ENCODE measurements around the gene AGPAT3. TPM values are rescaled to one million over a fixed set of nuclear protein-coding genes. Genes with fewer than 3 reads are reported as not detected.

Gene AGPAT3
- total RNA-seq, 2 experiments from 2014 or later, result 101 to 102 TPM

DNA sequence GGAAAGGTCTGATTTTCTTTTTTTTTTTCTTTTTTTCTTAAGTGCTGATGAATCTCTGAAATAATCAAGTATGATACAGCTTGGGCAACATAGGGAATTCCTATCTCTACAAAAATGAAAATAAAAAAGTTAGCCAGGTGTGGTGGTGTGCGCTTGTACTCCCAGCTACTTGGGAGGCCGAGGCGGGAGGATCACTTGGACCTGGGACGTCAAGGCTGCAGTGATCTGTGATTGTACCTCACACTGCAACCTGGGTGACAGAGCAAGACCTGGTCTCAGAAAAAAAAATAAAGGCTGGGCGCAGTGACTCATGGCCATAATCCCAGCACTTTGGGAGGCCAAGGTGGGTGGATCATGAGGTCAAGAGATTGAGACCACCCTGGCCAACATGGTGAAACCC lies 153.1 kb downstream of the AGPAT3 start:
- peaks cover 27% of the 10 kb centered on the region for H3K36me3 Mint-ChIP-seq (ENCODE audit: low read depth)
- DNase-seq, result no peak
- ChIA-PET CTCF (no interaction called here), POLR2A (no interaction called here)
- no peak overlapping the region for H3K27ac Mint-ChIP-seq
- H3K4me1 Mint-ChIP-seq, result peaks cover 81% of the 10 kb centered on the region
- no peak overlapping the region for H3K4me3 Mint-ChIP-seq
- no peaks in the 10 kb centered on the region for H3K27me3 Mint-ChIP-seq
- no peaks in the 10 kb centered on the region for H3K9me3 Mint-ChIP-seq

GRCh38 chr21:44018813-44019567 lies 154.0 kb downstream of the AGPAT3 start:
- Mint-ChIP-seq H3K27me3 (no peaks in the 10 kb centered on the region), H3K4me1 (peaks cover 81% of the 10 kb centered on the region), H3K4me3 (no peak overlapping the region), H3K27ac (peak overlapping the region; percentile 44), H3K9me3 (no peaks in the 10 kb centered on the region), H3K36me3 (ENCODE audit: low read depth) (peaks cover 27% of the 10 kb centered on the region)
- DNase-seq, result no peak
- CTCF ChIA-PET, result no interaction called here
- POLR2A ChIA-PET, result interaction anchor here (0.7 to 1.2 kb wide), 4 partner anchors 9 to 65 kb away, joined by 3 to 4 read pairs (median 3); no protein-coding TSS in a partner anchor

DNA sequence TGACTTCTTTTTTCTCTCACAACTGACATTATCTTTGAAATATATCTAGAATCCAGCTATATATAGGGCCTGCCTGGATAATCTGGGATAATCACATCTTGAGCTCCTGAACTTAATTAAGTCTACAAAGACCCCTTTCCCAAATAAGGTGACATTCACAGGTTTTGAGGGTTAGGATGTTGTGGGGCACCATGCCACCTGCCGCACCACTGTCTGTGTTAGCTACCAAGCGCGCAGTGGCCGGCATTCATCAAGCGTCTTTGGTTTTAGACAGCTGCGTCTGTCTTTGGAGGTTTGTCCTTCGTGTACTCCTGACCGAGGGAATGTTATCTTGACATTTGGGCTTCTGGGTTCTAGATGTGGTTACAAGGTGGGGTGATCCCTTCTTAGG lies 154.5 kb downstream of the AGPAT3 start:
- Mint-ChIP-seq H3K27ac (peak overlapping the region; percentile 44), H3K4me3 (no peak overlapping the region), H3K36me3 (ENCODE audit: low read depth) (peaks cover 23% of the 10 kb centered on the region), H3K4me1 (peaks cover 80% of the 10 kb centered on the region), H3K9me3 (no peaks in the 10 kb centered on the region), H3K27me3 (no peaks in the 10 kb centered on the region)
- ChIA-PET CTCF (no interaction called here), POLR2A (interaction anchor here (0.7 to 1.2 kb wide), 4 partner anchors 9 to 64 kb away, joined by 3 to 4 read pairs (median 3); no protein-coding TSS in a partner anchor)
- DNase-seq, result no peak

GRCh38 chr21:44020551-44020950 lies 155.5 kb downstream of the AGPAT3 start:
- Mint-ChIP-seq H3K36me3 (ENCODE audit: low read depth) (peaks cover 20% of the 10 kb centered on the region), H3K4me3 (no peak overlapping the region), H3K4me1 (peaks cover 81% of the 10 kb centered on the region), H3K9me3 (no peaks in the 10 kb centered on the region), H3K27ac (no peak overlapping the region), H3K27me3 (no peaks in the 10 kb centered on the region)
- CTCF ChIA-PET, result no interaction called here
- POLR2A ChIA-PET, result interaction anchor here (1.0 to 1.6 kb wide), 3 partner anchors 10 to 63 kb away, joined by 3 to 5 read pairs (median 3); no protein-coding TSS in a partner anchor
- DNase-seq, result no peak

DNA sequence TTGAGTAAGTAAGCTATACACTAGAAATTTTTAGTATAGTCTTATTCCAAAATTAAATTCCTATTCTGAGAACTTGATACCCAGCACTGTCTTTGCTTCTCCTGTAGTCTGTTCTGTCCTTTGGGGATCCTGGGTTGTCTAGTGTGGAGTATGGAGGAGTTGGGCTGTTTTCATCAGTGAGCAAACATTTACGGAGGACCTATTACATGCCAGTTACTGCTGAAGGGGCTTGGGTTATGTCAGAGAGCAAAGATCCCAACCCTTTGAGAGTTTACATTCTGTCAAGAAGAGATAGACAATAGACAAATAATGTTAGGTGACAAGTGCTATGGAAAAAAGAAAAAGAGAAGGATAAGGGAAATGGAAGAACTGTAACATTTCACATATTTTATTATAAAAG lies 156.0 kb downstream of the AGPAT3 start:
- ChIA-PET POLR2A (interaction anchor here (1.0 to 1.6 kb wide), 3 partner anchors 10 to 63 kb away, joined by 3 to 5 read pairs (median 3); no protein-coding TSS in a partner anchor), CTCF (no interaction called here)
- Mint-ChIP-seq H3K27me3 (no peaks in the 10 kb centered on the region), H3K36me3 (ENCODE audit: low read depth) (peaks cover 22% of the 10 kb centered on the region), H3K9me3 (no peaks in the 10 kb centered on the region), H3K4me3 (no peak overlapping the region), H3K4me1 (peaks cover 83% of the 10 kb centered on the region), H3K27ac (peak overlapping the region; percentile 16)
- no peak for DNase-seq

DNA sequence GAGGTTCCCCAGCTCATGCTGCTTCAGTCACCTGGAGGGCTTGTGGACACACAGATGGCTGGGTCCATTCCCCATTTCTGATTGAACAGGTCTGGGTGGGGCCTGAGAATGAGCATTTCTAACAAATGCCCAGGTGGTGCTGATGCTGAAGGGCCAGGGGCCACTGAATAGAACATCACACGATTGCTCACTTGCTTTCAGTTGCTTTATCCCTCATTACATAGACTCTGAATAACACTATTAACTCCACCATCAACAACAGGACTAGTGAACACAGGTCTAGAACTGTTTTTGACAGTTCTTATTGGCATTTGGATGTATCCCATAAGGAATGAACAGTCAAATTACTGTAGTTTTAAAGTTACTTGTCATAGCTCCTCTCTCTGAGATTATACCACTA lies 159.2 kb downstream of the AGPAT3 start:
- Mint-ChIP-seq H3K36me3 (ENCODE audit: low read depth) (peaks cover 31% of the 10 kb centered on the region), H3K27ac (no peak overlapping the region), H3K4me1 (peaks cover 69% of the 10 kb centered on the region), H3K27me3 (no peaks in the 10 kb centered on the region), H3K9me3 (peaks cover 4% of the 10 kb centered on the region), H3K4me3 (no peak overlapping the region)
- POLR2A ChIA-PET, result interaction anchor here (0.6 to 3.0 kb wide), 2 partner anchors 10 to 49 kb away, joined by 3 to 16 read pairs; partner anchors contain the start of gene TRAPPC10
- no peak for DNase-seq
- CTCF ChIA-PET, result interaction anchor here (0.8 to 1.2 kb wide), 2 partner anchors 10 to 11 kb away, joined by 4 read pairs; no protein-coding TSS in a partner anchor

DNA sequence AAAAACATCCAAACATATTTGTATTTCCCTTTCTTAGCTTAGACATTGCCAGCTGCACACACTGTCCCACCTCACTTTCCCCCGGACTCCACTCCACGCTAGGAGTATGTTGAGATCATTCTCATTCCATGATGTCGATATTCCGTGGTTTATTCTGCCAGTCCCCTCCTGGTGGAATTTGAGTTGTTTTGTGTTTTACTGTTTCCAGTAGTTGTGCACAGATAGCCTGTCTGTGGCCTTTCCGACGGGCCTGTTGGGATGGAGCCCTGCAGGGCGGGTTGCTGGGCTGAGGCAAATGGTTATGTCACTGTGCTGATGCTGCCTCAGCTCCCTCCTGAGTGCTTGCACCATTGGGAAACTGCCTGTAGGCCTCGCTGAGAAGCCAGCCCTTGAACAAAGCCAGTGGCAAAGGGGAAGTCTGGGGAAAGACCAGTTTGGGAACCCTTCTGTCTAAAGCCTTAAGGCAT lies 159.9 kb downstream of the AGPAT3 start:
- no peaks in the 10 kb centered on the region for H3K27me3 Mint-ChIP-seq
- DNase-seq, result no peak
- no peak overlapping the region for H3K27ac Mint-ChIP-seq
- CTCF ChIA-PET, result interaction anchor here (1.2 kb wide), 1 partner anchor 11 kb away, joined by 4 read pairs; no protein-coding TSS in a partner anchor
- H3K4me3 Mint-ChIP-seq, result no peak overlapping the region
- H3K9me3 Mint-ChIP-seq, result peaks cover 4% of the 10 kb centered on the region
- peaks cover 31% of the 10 kb centered on the region for H3K36me3 Mint-ChIP-seq (ENCODE audit: low read depth)
- POLR2A ChIA-PET, result interaction anchor here (3.0 kb wide), 1 partner anchor 11 kb away, joined by 16 read pairs; the partner anchor contains the start of gene TRAPPC10
- H3K4me1 Mint-ChIP-seq, result peaks cover 65% of the 10 kb centered on the region

DNA sequence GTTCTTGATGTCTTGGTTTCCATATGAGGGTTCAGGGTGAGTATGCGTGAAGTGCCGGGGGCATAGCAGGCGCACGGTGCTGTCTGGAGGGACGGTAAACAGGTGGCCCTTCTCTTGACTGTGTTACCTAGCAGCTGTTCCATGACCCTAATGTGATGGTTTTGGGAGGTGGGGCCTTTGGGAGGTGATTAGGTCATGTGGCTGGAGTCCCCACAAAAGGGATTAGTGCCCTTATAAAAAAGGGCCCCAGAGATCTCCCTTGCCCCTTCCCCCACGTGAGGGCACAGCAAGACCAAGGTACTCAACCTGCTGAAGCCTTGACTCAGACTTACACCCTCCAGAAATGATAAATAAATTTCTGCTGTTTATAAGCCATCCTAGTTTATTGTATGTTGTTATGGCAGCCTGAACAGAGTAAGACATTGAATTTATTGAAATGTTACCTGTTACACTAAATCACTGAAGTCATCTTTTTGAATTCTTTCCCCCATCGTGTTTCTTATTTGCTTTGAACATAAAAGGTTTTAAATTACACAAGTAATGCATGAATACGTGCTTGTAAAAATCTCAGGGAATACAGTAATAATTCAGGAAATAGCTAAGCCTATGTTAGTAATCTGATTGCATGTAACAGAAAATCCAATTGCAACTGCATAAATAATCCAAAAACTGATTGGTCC lies 162.7 kb downstream of the AGPAT3 start:
- H3K27ac Mint-ChIP-seq, result no peak overlapping the region
- no peak overlapping the region for H3K4me3 Mint-ChIP-seq
- H3K36me3 Mint-ChIP-seq (ENCODE audit: low read depth), result peaks cover 35% of the 10 kb centered on the region
- peaks cover 4% of the 10 kb centered on the region for H3K9me3 Mint-ChIP-seq
- POLR2A ChIA-PET, result interaction anchor here (1.0 kb wide), 1 partner anchor 8 kb away, joined by 3 read pairs; no protein-coding TSS in a partner anchor
- no peaks in the 10 kb centered on the region for H3K27me3 Mint-ChIP-seq
- peaks cover 51% of the 10 kb centered on the region for H3K4me1 Mint-ChIP-seq
- DNase-seq, result no peak
- CTCF ChIA-PET, result no interaction called here

GRCh38 chr21:44028287-44028659 lies 163.2 kb downstream of the AGPAT3 start:
- no peak for DNase-seq
- peaks cover 4% of the 10 kb centered on the region for H3K9me3 Mint-ChIP-seq
- no peaks in the 10 kb centered on the region for H3K27me3 Mint-ChIP-seq
- peaks cover 37% of the 10 kb centered on the region for H3K36me3 Mint-ChIP-seq (ENCODE audit: low read depth)
- H3K4me1 Mint-ChIP-seq, result peaks cover 49% of the 10 kb centered on the region
- no peak overlapping the region for H3K27ac Mint-ChIP-seq
- ChIA-PET CTCF (no interaction called here), POLR2A (interaction anchor here (1.0 kb wide), 1 partner anchor 9 kb away, joined by 3 read pairs; no protein-coding TSS in a partner anchor)
- no peak overlapping the region for H3K4me3 Mint-ChIP-seq

DNA sequence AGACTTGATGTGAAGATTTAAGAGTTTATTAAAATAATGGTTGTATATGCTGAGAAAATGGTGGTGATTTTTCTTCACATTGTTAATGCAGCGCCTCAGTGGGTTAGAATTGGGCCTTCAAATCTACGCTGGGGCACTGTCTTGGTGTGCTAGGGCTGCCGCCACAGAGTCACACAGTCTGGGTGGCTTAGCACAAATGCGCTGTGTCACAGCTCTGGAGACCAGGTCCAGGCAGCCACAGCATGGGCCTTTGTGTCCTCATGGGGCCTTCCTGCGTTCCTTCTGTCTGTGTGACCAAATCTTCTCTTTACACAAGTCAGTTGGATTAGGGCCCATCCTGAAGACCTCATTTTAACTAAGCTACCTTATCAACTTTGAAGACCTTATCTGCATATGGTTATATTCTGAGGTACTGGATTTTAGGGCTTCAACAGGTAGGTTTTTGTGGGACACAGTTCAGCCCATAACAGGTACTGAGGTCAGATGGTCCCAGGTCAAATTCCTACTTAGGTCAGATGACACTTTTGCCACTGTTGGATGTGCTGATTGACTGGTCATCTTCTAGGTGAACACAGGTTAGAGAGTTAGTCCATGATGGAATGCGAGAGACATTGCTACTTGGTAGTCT lies 164.6 kb downstream of the AGPAT3 start:
- peaks cover 4% of the 10 kb centered on the region for H3K9me3 Mint-ChIP-seq
- no peak overlapping the region for H3K27ac Mint-ChIP-seq
- POLR2A ChIA-PET, result interaction anchor here (0.8 to 1.4 kb wide), 2 partner anchors 15 to 56 kb away, joined by 3 read pairs; no protein-coding TSS in a partner anchor
- H3K4me3 Mint-ChIP-seq, result no peak overlapping the region
- no peak for DNase-seq
- H3K4me1 Mint-ChIP-seq, result peaks cover 38% of the 10 kb centered on the region
- peaks cover 43% of the 10 kb centered on the region for H3K36me3 Mint-ChIP-seq (ENCODE audit: low read depth)
- CTCF ChIA-PET, result interaction anchor here (0.7 kb wide), 1 partner anchor 1121 kb away, joined by 3 read pairs; no protein-coding TSS in a partner anchor
- H3K27me3 Mint-ChIP-seq, result no peaks in the 10 kb centered on the region

GRCh38 chr21:44035244-44035643 lies 170.2 kb downstream of the AGPAT3 start:
- Mint-ChIP-seq H3K9me3 (no peaks in the 10 kb centered on the region), H3K4me1 (peaks cover 16% of the 10 kb centered on the region), H3K27ac (no peak overlapping the region), H3K4me3 (no peak overlapping the region), H3K27me3 (no peaks in the 10 kb centered on the region), H3K36me3 (ENCODE audit: low read depth) (peaks cover 58% of the 10 kb centered on the region)
- CTCF ChIA-PET, result no interaction called here
- DNase-seq, result no peak
- POLR2A ChIA-PET, result no interaction called here
